Activated T-cell treated with anti-CD3 and anti-CD28 coated beads, Interleukin-2, amount 50 U/mL, for 48 hours (primary cell): Measurements from ENCODE around the gene RAB35.

Experiments
- DNase-seq, 2 experiments: peaks; one replicate each; pipeline ENCODE4 v3.0.0-alpha.2; 2020

RAB35 gene

GRCh38 chr12:120102189-120103043, 14.1 kb downstream of the RAB35 start:
- DNase-seq, result no peak

GRCh38 chr12:120101617-120102016, 14.9 kb downstream of the RAB35 start:
- no peak for DNase-seq

- DNase-seq, result no peak
These were observed 15.4 kb downstream of the RAB35 start for GRCh38 chr12:120101182-120101581.

- DNase-seq, result no peak
These were observed 15.9 kb downstream of the RAB35 start for GRCh38 chr12:120100630-120101029.

- no peak for DNase-seq
These were observed 16.8 kb downstream of the RAB35 start for GRCh38 chr12:120099738-120100137.

GRCh38 chr12:120098756-120099470, 17.6 kb downstream of the RAB35 start:
- DNase-seq, result no peak

GRCh38 chr12:120096671-120097202, 19.8 kb downstream of the RAB35 start:
- no peak for DNase-seq

GRCh38 chr12:120095736-120096135, 20.8 kb downstream of the RAB35 start:
- no peak for DNase-seq

GRCh38 chr12:120095331-120095730, 21.2 kb downstream of the RAB35 start:
- DNase-seq, result no peak

GRCh38 chr12:120094485-120094884, 22.1 kb downstream of the RAB35 start:
- DNase-seq, result no peak

GRCh38 chr12:120093592-120094355, 22.8 kb downstream of the RAB35 start:
- no peak for DNase-seq

GRCh38 chr12:120093336-120093591, 23.3 kb downstream of the RAB35 start:
- DNase-seq, result no peak

GRCh38 chr12:120092551-120093335, 23.8 kb downstream of the RAB35 start:
- no peak for DNase-seq

GRCh38 chr12:120091371-120092090, 25.0 kb downstream of the RAB35 start:
- no peak for DNase-seq

GRCh38 chr12:120090626-120091295, 25.8 kb downstream of the RAB35 start:
- no peak for DNase-seq

- no peak for DNase-seq
These were observed 26.3 kb downstream of the RAB35 start for GRCh38 chr12:120090206-120090605.

GRCh38 chr12:120089796-120090195, 26.8 kb downstream of the RAB35 start:
- DNase-seq, result no peak

GRCh38 chr12:120089105-120089504, 27.4 kb downstream of the RAB35 start:
- no peak for DNase-seq

GRCh38 chr12:120086801-120087621, 29.5 kb downstream of the RAB35 start:
- peak; percentile 100 for DNase-seq

GRCh38 chr12:120085920-120086645, 30.5 kb downstream of the RAB35 start:
- DNase-seq, result no peak
